Measurements from ENCODE around the gene HMGXB3.

The HMGXB3 gene

GRCh38 chr5:149979896-149980295 lies 20.6 kb upstream of the HMGXB3 start:
- no peaks in the 10 kb centered on the region for H3K27me3 ChIP-seq
- no peak overlapping the region for H3K9ac ChIP-seq
- no peak overlapping the region for H3K4me2 ChIP-seq
- H3K36me3 ChIP-seq, result peaks cover 35 to 60% (median 48%) of the 10 kb centered on the region in 11 experiments
- H3K27ac ChIP-seq, result no peak overlapping the region
- TF ChIP-seq Cebpa-rat (IDR thresholded peaks at IDR 0.05), result no peak
- H3K4me3 ChIP-seq, result no peak overlapping the region
- H4K20me1 ChIP-seq, result no peaks in the 10 kb centered on the region; a peak in 1 of 22 replicates
- H3K9me3 ChIP-seq (replicated peaks in 1 of 11), result no peaks in the 10 kb centered on the region
- peaks cover 12 to 14% (median 13%) of the 10 kb centered on the region in 10 experiments for H3K4me1 ChIP-seq

DNA sequence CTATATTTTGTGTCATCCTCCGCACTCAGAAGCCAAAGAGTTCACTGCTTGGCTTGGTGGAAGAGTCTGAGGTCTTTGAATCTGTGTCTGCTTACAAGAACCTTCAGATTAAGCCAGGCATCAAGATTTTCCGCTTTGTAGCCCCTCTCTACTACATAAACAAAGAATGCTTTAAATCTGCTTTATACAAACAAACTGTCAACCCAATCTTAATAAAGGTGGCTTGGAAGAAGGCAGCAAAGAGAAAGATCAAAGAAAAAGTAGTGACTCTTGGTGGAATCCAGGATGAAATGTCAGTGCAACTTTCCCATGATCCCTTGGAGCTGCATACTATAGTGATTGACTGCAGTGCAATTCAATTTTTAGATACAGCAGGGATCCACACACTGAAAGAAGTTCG lies 19.3 kb upstream of the HMGXB3 start:
- Histone ChIP-seq H3K9ac (no peak overlapping the region), H4K20me1 (no peaks in the 10 kb centered on the region; a peak in 1 of 22 replicates), H3K27me3 (no peaks in the 10 kb centered on the region), H3K36me3 (peaks cover 35 to 60% (median 48%) of the 10 kb centered on the region in 11 experiments), H3K4me2 (no peak overlapping the region), H3K4me1 (peaks cover 12 to 14% (median 13%) of the 10 kb centered on the region in 10 experiments), H3K27ac (no peak overlapping the region), H3K4me3 (no peak overlapping the region), H3K9me3 (replicated peaks in 1 of 11) (no peaks in the 10 kb centered on the region)
- TF ChIP-seq Cebpa-rat (IDR thresholded peaks at IDR 0.05), result no peak

- TF ChIP-seq Cebpa-rat (IDR thresholded peaks at IDR 0.05), result no peak
- Histone ChIP-seq H3K9me3 (replicated peaks in 1 of 11) (no peaks in the 10 kb centered on the region), H3K4me1 (peaks cover 6 to 8% (median 7%) of the 10 kb centered on the region in 10 experiments), H3K27me3 (no peaks in the 10 kb centered on the region), H3K27ac (no peak overlapping the region), H3K36me3 (peaks cover 35 to 60% (median 47%) of the 10 kb centered on the region in 11 experiments), H3K4me2 (no peak overlapping the region), H3K4me3 (no peak overlapping the region), H4K20me1 (no peaks in the 10 kb centered on the region), H3K9ac (no peak overlapping the region)
These were observed 18.0 kb upstream of the HMGXB3 start for GRCh38 chr5:149982505-149982904.

DNA sequence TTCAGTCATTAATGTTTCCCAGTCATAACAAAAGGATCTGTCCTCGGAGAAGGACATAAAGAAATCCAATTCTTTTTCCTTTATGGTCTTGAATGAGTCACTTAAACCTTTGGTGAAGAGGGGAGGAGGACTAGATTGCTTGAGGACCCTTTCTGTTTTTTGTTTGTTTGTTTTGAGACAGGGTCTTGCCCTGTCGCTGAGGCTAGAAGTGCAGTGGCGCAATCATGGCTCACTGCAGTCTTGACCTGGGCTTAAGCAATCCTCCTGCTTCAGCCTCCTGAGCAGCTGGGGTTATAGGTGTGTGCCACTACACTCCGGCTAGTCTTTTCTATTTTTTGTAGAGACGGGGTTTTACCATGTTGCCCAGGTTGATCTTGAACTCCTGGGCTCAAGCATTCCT lies 12.4 kb upstream of the HMGXB3 start:
- Histone ChIP-seq H3K36me3 (peaks cover 0 to 13% (median 0%) of the 10 kb centered on the region in 11 experiments; a peak in 5 of 22 replicates), H3K9ac (no peak overlapping the region), H3K4me2 (no peak overlapping the region), H3K4me1 (no peaks in the 10 kb centered on the region), H3K9me3 (replicated peaks in 1 of 11) (no peaks in the 10 kb centered on the region), H3K4me3 (no peak overlapping the region), H3K27ac (no peak overlapping the region), H4K20me1 (no peaks in the 10 kb centered on the region), H3K27me3 (no peaks in the 10 kb centered on the region)
- no peak for TF ChIP-seq Cebpa-rat (IDR thresholded peaks at IDR 0.05)

DNA sequence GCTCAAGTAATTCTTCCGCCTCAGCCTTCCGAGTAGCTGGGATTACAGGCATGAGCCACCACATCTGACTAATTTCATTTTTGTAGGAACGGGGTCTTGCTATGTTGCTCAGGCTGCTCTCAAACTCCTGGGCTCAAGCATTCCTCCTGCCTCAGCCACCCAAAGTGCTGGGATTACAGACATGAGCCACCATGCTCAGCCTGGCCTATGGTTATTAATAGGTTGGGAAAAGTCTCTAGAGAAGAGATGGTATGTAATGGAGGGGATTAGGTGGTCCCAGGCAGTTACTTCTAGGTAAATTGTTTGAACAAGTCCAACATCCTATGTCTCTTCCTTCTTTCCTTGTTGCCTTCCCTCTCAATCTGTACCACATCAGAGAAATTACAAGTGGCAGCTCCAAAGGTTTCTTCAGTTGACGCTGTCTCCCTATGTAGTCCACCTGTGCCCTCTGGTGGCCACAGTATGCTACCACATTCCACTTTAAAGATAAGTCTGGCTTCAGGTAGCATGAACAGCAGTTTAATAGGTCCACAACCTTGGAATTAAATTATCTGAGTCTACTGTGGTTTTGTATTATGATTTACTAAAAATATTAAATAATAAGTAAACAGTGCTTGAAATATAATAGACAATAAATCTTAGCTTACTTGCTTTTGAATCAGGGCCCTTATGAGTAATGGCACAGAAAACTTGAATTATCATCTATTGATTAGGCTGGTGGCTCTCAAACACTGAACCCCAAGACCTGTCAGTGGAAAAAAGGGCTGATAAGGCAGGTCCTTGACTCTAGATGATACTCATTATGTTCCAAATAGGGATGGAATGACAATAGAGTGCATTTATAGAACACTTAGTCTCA lies 9.8 kb upstream of the HMGXB3 start:
- no peaks in the 10 kb centered on the region for H3K9me3 ChIP-seq (replicated peaks in 1 of 11)
- H3K27ac ChIP-seq, result no peak overlapping the region
- H3K4me2 ChIP-seq, result no peak overlapping the region

GRCh38 chr5:149993471-149993870 lies 7.1 kb upstream of the HMGXB3 start:
- no peaks in the 10 kb centered on the region for H3K27me3 ChIP-seq
- 0 out of 20 replicates have a peak, but pooled peaks cover 0 to under 1% (median 0%) of the 10 kb centered on the region in 10 experiments for H3K4me1 ChIP-seq
- H4K20me1 ChIP-seq, result no peaks in the 10 kb centered on the region
- no peak overlapping the region for H3K27ac ChIP-seq
- H3K4me2 ChIP-seq, result no peak overlapping the region
- H3K9ac ChIP-seq, result no peak overlapping the region
- H3K9me3 ChIP-seq (replicated peaks in 1 of 11), result no peaks in the 10 kb centered on the region
- H3K36me3 ChIP-seq, result peaks cover 6 to 23% (median 14%) of the 10 kb centered on the region in 11 experiments; a peak in 18 of 22 replicates
- TF ChIP-seq Cebpa-rat (IDR thresholded peaks at IDR 0.05), result no peak
- H3K4me3 ChIP-seq, result no peak overlapping the region

More for the DNA sequence above, 9.8 kb upstream of the HMGXB3 start:
- Histone ChIP-seq H3K9ac (no peak overlapping the region), H3K4me1 (no peaks in the 10 kb centered on the region), H4K20me1 (no peaks in the 10 kb centered on the region), H3K4me3 (no peak overlapping the region), H3K36me3 (peaks cover under 1 to 15% (median 10%) of the 10 kb centered on the region in 11 experiments; a peak in 18 of 22 replicates), H3K27me3 (no peaks in the 10 kb centered on the region)
- TF ChIP-seq Cebpa-rat (IDR thresholded peaks at IDR 0.05), result no peak

DNA sequence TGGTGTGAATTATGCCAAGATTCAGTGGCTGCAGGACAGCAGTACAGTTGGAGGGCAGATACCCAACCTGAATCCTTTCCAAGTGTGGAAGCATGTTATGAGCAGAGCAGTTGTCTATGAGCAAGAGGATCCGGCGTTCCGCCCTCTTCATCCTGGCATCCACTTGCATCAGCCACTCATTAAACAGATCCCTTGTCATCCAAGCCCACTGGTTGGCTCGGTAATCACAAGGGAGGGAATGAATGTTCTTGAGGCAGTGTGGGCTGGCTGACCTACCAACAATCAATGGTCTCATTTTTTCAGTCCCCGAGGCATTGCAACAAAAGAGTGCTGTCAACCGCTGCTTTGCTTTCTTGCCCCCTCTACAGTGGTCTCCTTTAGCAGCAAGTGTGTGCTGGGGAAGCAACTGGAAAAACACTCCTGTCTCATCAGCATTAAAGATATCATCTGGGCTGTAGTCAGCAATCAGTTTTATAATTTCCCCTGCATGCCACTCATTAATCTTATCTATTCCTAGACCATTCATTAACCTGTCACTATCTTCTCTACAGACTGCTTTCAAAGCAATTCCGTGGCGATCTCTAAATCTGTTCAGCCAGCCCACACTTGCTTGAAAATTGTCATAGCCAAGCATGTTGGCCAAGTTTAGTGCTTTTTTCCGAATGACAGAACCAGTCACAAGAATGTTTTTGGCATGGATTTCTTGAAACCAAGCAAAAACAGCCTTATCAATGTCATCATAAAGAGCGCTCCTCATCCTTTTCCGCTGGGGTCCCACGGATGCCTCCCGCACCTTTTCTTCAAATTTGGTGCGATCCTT lies 4.9 kb upstream of the HMGXB3 start:
- Histone ChIP-seq H3K4me2 (no peak overlapping the region), H3K27ac (no peak overlapping the region), H3K4me1 (peaks cover 9 to 15% (median 10%) of the 10 kb centered on the region in 10 experiments; a peak in 18 of 20 replicates), H3K9me3 (replicated peaks in 1 of 11) (no peaks in the 10 kb centered on the region), H3K9ac (no peak overlapping the region), H4K20me1 (no peaks in the 10 kb centered on the region), H3K27me3 (no peaks in the 10 kb centered on the region), H3K4me3 (no peak overlapping the region), H3K36me3 (peaks cover 6 to 23% (median 14%) of the 10 kb centered on the region in 11 experiments; a peak in 18 of 22 replicates)
- no peak for TF ChIP-seq Cebpa-rat (IDR thresholded peaks at IDR 0.05)

- H3K36me3 ChIP-seq, result peaks cover 6 to 23% (median 14%) of the 10 kb centered on the region in 11 experiments; a peak in 18 of 22 replicates
- H3K9ac ChIP-seq, result no peak overlapping the region
- no peaks in the 10 kb centered on the region for H3K9me3 ChIP-seq (replicated peaks in 1 of 11)
- H3K4me1 ChIP-seq, result peaks cover 9 to 15% (median 10%) of the 10 kb centered on the region in 10 experiments; a peak in 18 of 20 replicates
- peaks cover 0 to 4% (median 0%) of the 10 kb centered on the region in 11 experiments; a peak in 8 of 22 replicates for H4K20me1 ChIP-seq
- no peaks in the 10 kb centered on the region for H3K27me3 ChIP-seq
- H3K4me2 ChIP-seq, result no peak overlapping the region
- no peak overlapping the region for H3K4me3 ChIP-seq
- no peak overlapping the region for H3K27ac ChIP-seq
- TF ChIP-seq Cebpa-rat (IDR thresholded peaks at IDR 0.05), result no peak
These were observed 4.2 kb upstream of the HMGXB3 start for GRCh38 chr5:149996205-149996890.

Data from BLaER1 treated with 17β-estradiol and CSF1 and Interleukin-3, amounts not matched to agents 10 nM and 100 nM (cell line).